H9 (cell line): ENCODE measurements around the gene S100P. TPM values are rescaled to one million over a fixed set of nuclear protein-coding genes. Genes with fewer than 3 reads are reported as not detected.

ENCODE experiments used
- DNase-seq: peaks from one replicate; pipeline ENCODE4 v3.0.0-alpha.2; 2017
- H2AFZ ChIP-seq: one replicate; pipeline ENCODE4 v1.6.1; 2013; ENCODE audit warnings: mild to moderate bottlenecking, low read length, control low read depth, moderate library complexity
- H2AK5ac ChIP-seq: 2 replicates; pipeline ENCODE4 v1.6.1; 2013; ENCODE audit warnings: low read length, control low read depth, mixed read lengths; ENCODE audit not compliant: insufficient read length
- H2BK120ac ChIP-seq: one replicate; pipeline ENCODE4 v1.6.1; 2013; ENCODE audit warnings: low read depth, mild to moderate bottlenecking, low read length, control low read depth, inconsistent platforms; ENCODE audit not compliant: poor library complexity, severe bottlenecking
- H2BK12ac ChIP-seq: 2 replicates; pipeline ENCODE4 v1.6.1; 2013; ENCODE audit warnings: low read length, control low read depth, mixed read lengths, low read depth; ENCODE audit not compliant: insufficient read length
- H2BK15ac ChIP-seq: 2 replicates; pipeline ENCODE4 v1.6.1; 2013; ENCODE audit warnings: low read depth, low read length, control low read depth
- H2BK20ac ChIP-seq: one replicate; pipeline ENCODE4 v1.6.1; 2013; ENCODE audit warnings: low read depth, mild to moderate bottlenecking, low read length, control low read depth, inconsistent platforms; ENCODE audit not compliant: poor library complexity, severe bottlenecking
- H2BK5ac ChIP-seq: 2 replicates; pipeline ENCODE4 v1.6.1; 2013; ENCODE audit warnings: low read length, control low read depth, mixed read lengths; ENCODE audit not compliant: insufficient read length
- H3K14ac ChIP-seq: 2 replicates; pipeline ENCODE4 v1.6.1; 2013; ENCODE audit warnings: low read length, control low read depth; ENCODE audit not compliant: insufficient read depth
- H3K18ac ChIP-seq: 2 replicates; pipeline ENCODE4 v1.6.1; 2013; ENCODE audit warnings: low read depth, mild to moderate bottlenecking, mixed read lengths, low read length, control low read depth; ENCODE audit not compliant: insufficient read length
- H3K23ac ChIP-seq: 2 replicates; pipeline ENCODE4 v1.6.1; 2013; ENCODE audit warnings: low read length, control low read depth, mixed read lengths, low read depth; ENCODE audit not compliant: insufficient read length
- H3K23me2 ChIP-seq: 2 replicates; pipeline ENCODE4 v1.6.1; 2013; ENCODE audit warnings: low read depth, mild to moderate bottlenecking, mixed read lengths, low read length, control low read depth; ENCODE audit not compliant: insufficient read length, poor library complexity, severe bottlenecking
- H3K27ac ChIP-seq: 2 replicates; pipeline ENCODE4 v1.5.1; 2013; ENCODE audit warnings: low read length, control low read depth, mixed read lengths, low read depth; ENCODE audit not compliant: insufficient read length
- H3K27me3 ChIP-seq: 2 replicates; pipeline ENCODE4 v1.6.1; 2013; ENCODE audit warnings: low read length, control low read depth, inconsistent platforms; ENCODE audit not compliant: insufficient read depth
- H3K4ac ChIP-seq: 2 replicates; pipeline ENCODE4 v1.6.1; 2013; ENCODE audit warnings: low read depth, mild to moderate bottlenecking, control low read depth, inconsistent platforms, low read length, moderate library complexity
- H3K4me1 ChIP-seq: 2 replicates; pipeline ENCODE4 v1.6.1; 2013; ENCODE audit warnings: low read length, control low read depth, inconsistent platforms; ENCODE audit not compliant: insufficient read depth
- H3K4me2 ChIP-seq: 2 replicates; pipeline ENCODE4 v1.6.1; 2013; ENCODE audit warnings: low read length, control low read depth, mixed read lengths; ENCODE audit not compliant: insufficient read length, insufficient read depth
- H3K56ac ChIP-seq: 2 replicates; pipeline ENCODE4 v1.6.1; 2013; ENCODE audit warnings: low read depth, mild to moderate bottlenecking, mixed read lengths, low read length, control low read depth; ENCODE audit not compliant: insufficient read length
- H3K79me1 ChIP-seq: 2 replicates; pipeline ENCODE4 v1.6.1; 2013; ENCODE audit warnings: low read depth, mild to moderate bottlenecking, moderate library complexity, low read length, control low read depth, inconsistent platforms; ENCODE audit not compliant: insufficient read depth, poor library complexity, severe bottlenecking
- H3K79me2 ChIP-seq: 2 replicates; pipeline ENCODE4 v1.6.1; 2013; ENCODE audit warnings: low read length, control low read depth, inconsistent platforms; ENCODE audit not compliant: insufficient read depth
- H3K9ac ChIP-seq: 2 replicates; pipeline ENCODE4 v1.6.1; 2013; ENCODE audit warnings: low read length, control low read depth, mixed read lengths; ENCODE audit not compliant: insufficient read length; ENCODE audit errors: extremely low read depth
- H3K9me3 ChIP-seq: one replicate; pipeline ENCODE4 v1.6.1; 2013; ENCODE audit warnings: low read depth, low read length, inconsistent platforms; ENCODE audit not compliant: control insufficient read depth
- H3T11ph ChIP-seq: one replicate; pipeline ENCODE4 v1.6.1; 2013; ENCODE audit warnings: mild to moderate bottlenecking, low read length, control low read depth, inconsistent platforms
- H4K20me1 ChIP-seq: one replicate; pipeline ENCODE4 v1.6.1; 2013; ENCODE audit not compliant: control insufficient read depth, insufficient read length, insufficient read depth
- H4K5ac ChIP-seq: 2 replicates; pipeline ENCODE4 v1.6.1; 2013; ENCODE audit warnings: low read depth, mild to moderate bottlenecking, mixed read lengths, low read length, control low read depth; ENCODE audit not compliant: insufficient read length
- H4K8ac ChIP-seq: replicated peaks from 2 replicates; pipeline ENCODE4 v1.6.1; 2013; ENCODE audit warnings: low read length, control low read depth, mixed read lengths, low read depth; ENCODE audit not compliant: insufficient read length
- H4K91ac ChIP-seq: 2 replicates; pipeline ENCODE4 v1.6.1; 2013; ENCODE audit warnings: low read depth, mild to moderate bottlenecking, moderate library complexity, mixed read lengths, low read length, control low read depth; ENCODE audit not compliant: insufficient read length
- H3K27ac Mint-ChIP-seq, 3 experiments: 2 replicates in 2 of 3; 3 replicates in 1 of 3; pipeline ENCODE4 v1.8.0; 2020 to 2021; ENCODE audit warnings: mixed read lengths in 3 of 3, mild to moderate bottlenecking in 1 of 3, moderate library complexity in 1 of 3
- H3K27me3 Mint-ChIP-seq: 2 replicates; pipeline ENCODE4 v1.8.0; 2021; ENCODE audit warnings: low read depth, mild to moderate bottlenecking, moderate library complexity, mixed read lengths
- H3K36me3 Mint-ChIP-seq, 3 experiments: 2 replicates in 2 of 3; 3 replicates in 1 of 3; pipeline ENCODE4 v1.8.0; 2020 to 2021; ENCODE audit warnings: low read depth in 3 of 3, mixed read lengths in 3 of 3; ENCODE audit not compliant: insufficient read depth in 1 of 3
- H3K4me1 Mint-ChIP-seq, 2 experiments: 2 replicates each; pipeline ENCODE4 v1.8.0; 2020; ENCODE audit warnings: mixed read lengths in 2 of 2
- H3K4me3 Mint-ChIP-seq, 2 experiments: 2 replicates in 1 of 2; 3 replicates in 1 of 2; pipeline ENCODE4 v1.8.0; 2020 to 2021; ENCODE audit warnings: mild to moderate bottlenecking in 2 of 2, mixed read lengths in 2 of 2, moderate library complexity in 1 of 2
- H3K9me3 Mint-ChIP-seq, 2 experiments: 2 replicates in 1 of 2; 3 replicates in 1 of 2; pipeline ENCODE4 v1.8.0; 2020; ENCODE audit warnings: mild to moderate bottlenecking in 2 of 2, mixed read lengths in 2 of 2, moderate library complexity in 1 of 2
- WGBS: extraction: QIAGEN DNeasy Blood & Tissue Kit; methylation state at CpG from one replicate; pipeline ENCODE4 v1.1.7; 2013; ENCODE audit warnings: missing lambda C conversion rate, low lambda C conversion rate, mixed read lengths; ENCODE audit not compliant: insufficient read length; ENCODE audit errors: extremely low coverage; 5-methylcytosine and 5-hydroxymethylcytosine counted together
- total RNA-seq: library from RNA; stranded (reverse); gene quantifications from 2 replicates; pipeline ENCODE4 v1.2.1, GENCODE V29; 2021
- TF ChIP-seq, protein P1 (sequence below): fragments of 200-600 bp; sonication (generic); conservative IDR thresholded peaks from 3 replicates; pipeline ENCODE4 v1.8.0; 2021; ENCODE audit warnings: antibody characterized with exemption, mild to moderate bottlenecking

Gene S100P
- total RNA-seq, 1 experiment from 2014 or later: not detected

DNA sequence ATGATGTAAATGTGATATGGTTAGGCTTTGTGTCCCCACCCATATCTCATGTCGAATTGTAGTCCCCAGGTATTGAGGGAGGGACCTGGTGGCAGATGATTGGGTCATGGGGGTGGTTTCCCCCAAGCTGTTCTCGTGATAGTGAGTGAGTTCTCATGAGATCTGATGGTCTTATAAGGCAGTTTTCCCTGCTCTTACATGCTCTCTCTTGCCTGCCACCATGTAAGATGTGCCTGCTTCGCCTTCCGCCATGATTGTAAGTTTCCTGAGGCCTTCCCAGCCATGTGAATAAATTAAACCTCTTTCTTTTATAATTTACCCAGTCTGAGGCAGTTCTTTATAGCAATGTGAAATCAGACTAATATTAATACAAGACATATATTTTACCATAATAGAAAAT is 46.2 kb downstream of the S100P start:
- no peak overlapping the region for H3K4me2 ChIP-seq
- Mint-ChIP-seq H3K4me3 (no peak overlapping the region), H3K27ac (no peak overlapping the region), H3K36me3 (no peaks in the 10 kb centered on the region; a peak in 1 of 7 replicates), H3K4me1 (0 out of 4 replicates have a peak, but pooled peaks cover 0 to 5% of the 10 kb centered on the region in 2 experiments), H3K27me3 (peaks cover 1% of the 10 kb centered on the region), H3K9me3 (peaks cover 6 to 8% of the 10 kb centered on the region in 2 experiments; a peak in 2 of 5 replicates)
- H3K56ac ChIP-seq: no peak overlapping the region
- H3K79me1 ChIP-seq: no peaks in the 10 kb centered on the region
- no peak overlapping the region for H2AK5ac ChIP-seq
- no peak overlapping the region for H3K14ac ChIP-seq
- H2BK20ac ChIP-seq: no peak overlapping the region
- no peak overlapping the region for H3K4ac ChIP-seq
- H3K18ac ChIP-seq: no peak overlapping the region
- no peaks in the 10 kb centered on the region for H3K4me1 ChIP-seq
- H2BK5ac ChIP-seq: no peak overlapping the region
- no peak overlapping the region for H3K23ac ChIP-seq
- H2BK15ac ChIP-seq: no peak overlapping the region
- peaks cover 2% of the 10 kb centered on the region for H4K20me1 ChIP-seq
- H2AFZ ChIP-seq: no peak overlapping the region
- no peak overlapping the region for H2BK12ac ChIP-seq
- H4K91ac ChIP-seq: no peak overlapping the region
- H4K5ac ChIP-seq: no peak overlapping the region
- no peak overlapping the region for H3T11ph ChIP-seq
- H3K27ac ChIP-seq: no peak overlapping the region
- no peak overlapping the region for H2BK120ac ChIP-seq
- no peaks in the 10 kb centered on the region for H3K23me2 ChIP-seq
- no peaks in the 10 kb centered on the region for H3K79me2 ChIP-seq
- TF ChIP-seq, protein P1, sequence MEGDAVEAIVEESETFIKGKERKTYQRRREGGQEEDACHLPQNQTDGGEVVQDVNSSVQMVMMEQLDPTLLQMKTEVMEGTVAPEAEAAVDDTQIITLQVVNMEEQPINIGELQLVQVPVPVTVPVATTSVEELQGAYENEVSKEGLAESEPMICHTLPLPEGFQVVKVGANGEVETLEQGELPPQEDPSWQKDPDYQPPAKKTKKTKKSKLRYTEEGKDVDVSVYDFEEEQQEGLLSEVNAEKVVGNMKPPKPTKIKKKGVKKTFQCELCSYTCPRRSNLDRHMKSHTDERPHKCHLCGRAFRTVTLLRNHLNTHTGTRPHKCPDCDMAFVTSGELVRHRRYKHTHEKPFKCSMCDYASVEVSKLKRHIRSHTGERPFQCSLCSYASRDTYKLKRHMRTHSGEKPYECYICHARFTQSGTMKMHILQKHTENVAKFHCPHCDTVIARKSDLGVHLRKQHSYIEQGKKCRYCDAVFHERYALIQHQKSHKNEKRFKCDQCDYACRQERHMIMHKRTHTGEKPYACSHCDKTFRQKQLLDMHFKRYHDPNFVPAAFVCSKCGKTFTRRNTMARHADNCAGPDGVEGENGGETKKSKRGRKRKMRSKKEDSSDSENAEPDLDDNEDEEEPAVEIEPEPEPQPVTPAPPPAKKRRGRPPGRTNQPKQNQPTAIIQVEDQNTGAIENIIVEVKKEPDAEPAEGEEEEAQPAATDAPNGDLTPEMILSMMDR: no peak
- no peak overlapping the region for H3K9ac ChIP-seq
- no peaks in the 10 kb centered on the region for H3K27me3 ChIP-seq
- H3K9me3 ChIP-seq: no peaks in the 10 kb centered on the region
- no peak overlapping the region for H4K8ac ChIP-seq
- WGBS: no CpG with 5 or more reads among the region's 4 CpGs
- DNase-seq: no peak
